ENCODE results near the gene CLEC5A.

CLEC5A gene

GRCh38 chr7:141891336-141891735, 55.4 kb downstream of the CLEC5A start:
- Histone ChIP-seq H3K4me3 (ENCODE audit: low read depth, low read length) (no peak overlapping the region), H3K4me1 (ENCODE audit: control insufficient read depth, insufficient read depth, low read length) (no peaks in the 10 kb centered on the region), H3K9ac (ENCODE audit: low read depth, low read length) (no peak overlapping the region), H3K36me3 (ENCODE audit: control insufficient read depth, insufficient read depth, low read length) (no peaks in the 10 kb centered on the region), H3K9me3 (ENCODE audit: control insufficient read depth, insufficient read depth, low read length) (no peaks in the 10 kb centered on the region), H3K27me3 (ENCODE audit: control insufficient read depth, insufficient read depth, low read length) (no peaks in the 10 kb centered on the region)

GRCh38 chr7:141889321-141889720, 57.5 kb downstream of the CLEC5A start:
- Histone ChIP-seq H3K36me3 (ENCODE audit: control insufficient read depth, insufficient read depth, low read length) (no peaks in the 10 kb centered on the region), H3K9me3 (ENCODE audit: control insufficient read depth, insufficient read depth, low read length) (no peaks in the 10 kb centered on the region), H3K4me3 (ENCODE audit: low read depth, low read length) (no peak overlapping the region), H3K9ac (ENCODE audit: low read depth, low read length) (no peak overlapping the region), H3K4me1 (ENCODE audit: control insufficient read depth, insufficient read depth, low read length) (no peaks in the 10 kb centered on the region), H3K27me3 (ENCODE audit: control insufficient read depth, insufficient read depth, low read length) (no peaks in the 10 kb centered on the region)

- no peaks in the 10 kb centered on the region for H3K9me3 ChIP-seq (ENCODE audit: control insufficient read depth, insufficient read depth, low read length)
- no peak overlapping the region for H3K9ac ChIP-seq (ENCODE audit: low read depth, low read length)
- no peaks in the 10 kb centered on the region for H3K36me3 ChIP-seq (ENCODE audit: control insufficient read depth, insufficient read depth, low read length)
- no peaks in the 10 kb centered on the region for H3K27me3 ChIP-seq (ENCODE audit: control insufficient read depth, insufficient read depth, low read length)
- H3K4me3 ChIP-seq (ENCODE audit: low read depth, low read length), result no peak overlapping the region
- H3K4me1 ChIP-seq (ENCODE audit: control insufficient read depth, insufficient read depth, low read length), result no peaks in the 10 kb centered on the region
These were observed 62.1 kb downstream of the CLEC5A start for GRCh38 chr7:141884539-141885225.

- Histone ChIP-seq H3K4me3 (ENCODE audit: low read depth, low read length) (no peak overlapping the region), H3K9me3 (ENCODE audit: control insufficient read depth, insufficient read depth, low read length) (no peaks in the 10 kb centered on the region), H3K4me1 (ENCODE audit: control insufficient read depth, insufficient read depth, low read length) (peaks cover under 1% of the 10 kb centered on the region), H3K9ac (ENCODE audit: low read depth, low read length) (no peak overlapping the region), H3K27me3 (ENCODE audit: control insufficient read depth, insufficient read depth, low read length) (no peaks in the 10 kb centered on the region), H3K36me3 (ENCODE audit: control insufficient read depth, insufficient read depth, low read length) (no peaks in the 10 kb centered on the region)
These were observed 65.8 kb downstream of the CLEC5A start for GRCh38 chr7:141880960-141881359.

GRCh38 chr7:141877365-141877764, 69.4 kb downstream of the CLEC5A start:
- H3K4me3 ChIP-seq (ENCODE audit: low read depth, low read length), result no peak overlapping the region
- H3K9me3 ChIP-seq (ENCODE audit: control insufficient read depth, insufficient read depth, low read length), result no peaks in the 10 kb centered on the region
- peaks cover 10% of the 10 kb centered on the region for H3K4me1 ChIP-seq (ENCODE audit: control insufficient read depth, insufficient read depth, low read length)
- no peaks in the 10 kb centered on the region for H3K27me3 ChIP-seq (ENCODE audit: control insufficient read depth, insufficient read depth, low read length)
- no peak overlapping the region for H3K9ac ChIP-seq (ENCODE audit: low read depth, low read length)
- H3K36me3 ChIP-seq (ENCODE audit: control insufficient read depth, insufficient read depth, low read length), result no peaks in the 10 kb centered on the region
